ENCODE results near the gene SRGAP3. TPM values are rescaled to one million over a fixed set of nuclear protein-coding genes. Genes with fewer than 3 reads are reported as not detected.

SRGAP3 gene
- total RNA-seq, 4 donors from 2014 or later, result 14.7 to 58.9 (median 18.7) TPM

GRCh38 chr3:8942746-8943488, 306.5 kb downstream of the SRGAP3 start:
- intact Hi-C loops (cut with DNase I), result no loop called here
- Histone ChIP-seq H3K27ac (no peak overlapping the region), H3K9me3 (no peaks in the 10 kb centered on the region), H3K36me3 (peaks cover 0 to 7% of the 10 kb centered on the region in 2 donors), H3K4me1 (no peaks in the 10 kb centered on the region), H3K27me3 (no peaks in the 10 kb centered on the region), H3K4me3 (replicated peaks in 1 of 3) (no peak overlapping the region)
- 84 to 93% methylated on average over 4 of the region's 4 CpGs for WGBS, 2 donors
- TF ChIP-seq, protein P1, sequence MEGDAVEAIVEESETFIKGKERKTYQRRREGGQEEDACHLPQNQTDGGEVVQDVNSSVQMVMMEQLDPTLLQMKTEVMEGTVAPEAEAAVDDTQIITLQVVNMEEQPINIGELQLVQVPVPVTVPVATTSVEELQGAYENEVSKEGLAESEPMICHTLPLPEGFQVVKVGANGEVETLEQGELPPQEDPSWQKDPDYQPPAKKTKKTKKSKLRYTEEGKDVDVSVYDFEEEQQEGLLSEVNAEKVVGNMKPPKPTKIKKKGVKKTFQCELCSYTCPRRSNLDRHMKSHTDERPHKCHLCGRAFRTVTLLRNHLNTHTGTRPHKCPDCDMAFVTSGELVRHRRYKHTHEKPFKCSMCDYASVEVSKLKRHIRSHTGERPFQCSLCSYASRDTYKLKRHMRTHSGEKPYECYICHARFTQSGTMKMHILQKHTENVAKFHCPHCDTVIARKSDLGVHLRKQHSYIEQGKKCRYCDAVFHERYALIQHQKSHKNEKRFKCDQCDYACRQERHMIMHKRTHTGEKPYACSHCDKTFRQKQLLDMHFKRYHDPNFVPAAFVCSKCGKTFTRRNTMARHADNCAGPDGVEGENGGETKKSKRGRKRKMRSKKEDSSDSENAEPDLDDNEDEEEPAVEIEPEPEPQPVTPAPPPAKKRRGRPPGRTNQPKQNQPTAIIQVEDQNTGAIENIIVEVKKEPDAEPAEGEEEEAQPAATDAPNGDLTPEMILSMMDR (IDR thresholded peaks at IDR 0.05), result no peak
- no peak for TF ChIP-seq POLR2A (IDR thresholded peaks at IDR 0.05)
- DNase-seq, result no peak

DNA sequence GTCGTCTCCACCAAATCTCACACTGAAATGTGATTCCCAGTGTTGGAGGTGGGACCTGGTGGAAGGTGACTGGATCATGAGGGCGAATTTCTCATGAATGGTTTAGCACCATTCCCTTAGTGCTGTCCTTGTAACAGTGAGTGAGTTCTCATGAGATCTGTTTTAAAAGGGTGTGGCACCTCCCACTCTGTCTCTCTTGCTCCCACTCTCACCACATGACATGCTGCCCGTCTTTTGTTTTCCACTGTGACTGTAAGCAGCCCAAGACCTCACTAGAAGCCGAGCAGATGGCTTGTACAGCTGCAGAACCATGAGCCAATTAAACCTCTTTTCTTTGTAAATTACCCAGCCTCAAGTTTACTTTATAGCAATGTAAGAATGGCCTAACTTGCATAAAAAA, 307.3 kb downstream of the SRGAP3 start:
- intact Hi-C loops (cut with DNase I), result no loop called here
- H3K9me3 ChIP-seq, result no peaks in the 10 kb centered on the region
- H3K4me3 ChIP-seq (replicated peaks in 1 of 3), result no peak overlapping the region
- 96% methylated on average over 4 of the region's 4 CpGs for WGBS, 2 donors
- H3K4me1 ChIP-seq, result no peaks in the 10 kb centered on the region
- TF ChIP-seq POLR2A (IDR thresholded peaks at IDR 0.05), result no peak
- TF ChIP-seq, protein P1 (IDR thresholded peaks at IDR 0.05), result no peak
- H3K36me3 ChIP-seq, result peaks cover 0 to 7% of the 10 kb centered on the region in 2 donors
- no peak for DNase-seq
- H3K27ac ChIP-seq, result no peak overlapping the region
- no peaks in the 10 kb centered on the region for H3K27me3 ChIP-seq

- TF ChIP-seq POLR2A (IDR thresholded peaks at IDR 0.05), result no peak
- TF ChIP-seq, protein P1 (IDR thresholded peaks at IDR 0.05), result peak in 1 of 6 experiments; percentile 14
- Histone ChIP-seq H3K36me3 (peaks cover 0 to 7% of the 10 kb centered on the region in 2 donors), H3K4me1 (no peaks in the 10 kb centered on the region), H3K27me3 (no peaks in the 10 kb centered on the region), H3K9me3 (no peaks in the 10 kb centered on the region), H3K27ac (no peak overlapping the region), H3K4me3 (replicated peaks in 1 of 3) (no peak overlapping the region)
- 79 to 80% methylated on average over 1 of the region's 1 CpG for WGBS, 2 donors
- DNase-seq, result no peak
- intact Hi-C loops (cut with DNase I), result no loop called here
These were observed 311.4 kb downstream of the SRGAP3 start for GRCh38 chr3:8938021-8938420.

- H3K4me3 ChIP-seq (replicated peaks in 1 of 3), result no peak overlapping the region
- no peaks in the 10 kb centered on the region for H3K9me3 ChIP-seq
- TF ChIP-seq POLR2A (IDR thresholded peaks at IDR 0.05), result no peak
- TF ChIP-seq, protein P1 (IDR thresholded peaks at IDR 0.05), result no peak
- H3K36me3 ChIP-seq, result peaks cover 0 to 7% of the 10 kb centered on the region in 2 donors
- H3K4me1 ChIP-seq, result no peaks in the 10 kb centered on the region
- no peak overlapping the region for H3K27ac ChIP-seq
- no peak for DNase-seq
- WGBS, 2 donors, result 78 to 81% methylated on average over 6 of the region's 6 CpGs
- intact Hi-C loops (cut with DNase I), result no loop called here
- no peaks in the 10 kb centered on the region for H3K27me3 ChIP-seq
These were observed 312.1 kb downstream of the SRGAP3 start for GRCh38 chr3:8937064-8938020.
